CD4-positive, alpha-beta T cell treated with Interleukin-10 for 1 hour (primary cell): ENCODE results near the gene GALK2.
"Not testable (repeated sequence)": the region's sequence is repeated elsewhere in the genome, so short reads cannot be mapped to it uniquely, and the experiment has no call there.

ENCODE experiments used
- DNase-seq: peaks from one replicate; pipeline ENCODE4 v3.0.0-alpha.2; 2020

GALK2 gene

DNA sequence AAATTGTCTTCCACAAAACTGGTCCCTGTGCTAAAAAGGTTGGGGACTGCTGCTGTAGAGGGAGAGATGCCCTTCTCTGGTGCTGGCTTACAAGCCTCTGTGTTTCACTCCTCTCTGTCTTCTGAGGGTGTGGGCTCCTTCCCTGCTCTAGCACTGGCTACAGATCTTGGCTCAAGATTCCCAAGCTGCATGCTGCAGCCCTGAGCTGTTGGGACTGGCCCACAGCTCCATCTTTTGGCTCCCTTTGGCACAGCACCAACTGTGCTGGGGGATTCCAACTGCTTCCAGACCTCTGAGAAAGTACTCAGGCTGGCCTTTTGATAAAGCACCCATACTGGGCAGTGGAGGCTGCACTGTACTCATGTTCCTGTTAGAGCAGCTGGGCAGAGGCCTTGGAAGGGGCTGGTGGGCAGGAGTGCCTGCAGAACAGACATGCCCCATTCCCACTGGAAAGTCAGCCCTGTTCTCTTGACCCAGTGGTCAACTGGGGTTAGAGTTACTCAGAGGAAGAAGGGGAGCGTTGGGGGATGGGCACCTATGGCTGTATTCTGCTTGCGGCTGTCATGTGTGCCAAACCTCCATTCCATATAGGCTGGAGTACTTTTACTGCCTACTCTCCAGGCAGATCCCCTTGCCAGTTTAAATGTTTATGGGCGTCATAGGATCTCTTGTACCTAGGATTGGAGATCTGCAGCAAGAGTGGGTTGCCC lies 55.7 kb downstream of the GALK2 start:
- no peak for DNase-seq

DNA sequence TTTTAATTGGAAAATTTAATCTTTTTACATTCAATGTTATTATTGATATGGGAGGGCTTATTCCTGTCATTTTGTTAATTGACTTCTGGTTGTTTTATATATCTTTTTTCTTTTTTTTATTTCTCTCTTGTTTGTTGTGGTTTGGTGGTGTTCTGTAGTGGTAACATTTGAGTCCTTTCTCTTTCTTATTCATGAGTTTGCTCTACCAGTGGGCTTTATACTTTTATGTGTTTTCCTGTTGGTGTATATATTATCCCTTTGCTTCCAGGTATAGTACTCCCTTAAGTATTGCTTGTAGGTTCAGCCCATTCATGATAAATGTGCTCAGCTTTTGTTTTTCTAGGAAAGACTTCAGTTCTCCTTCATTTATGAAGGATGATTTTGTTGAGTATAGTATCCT lies 57.6 kb downstream of the GALK2 start:
- no peak for DNase-seq

DNA sequence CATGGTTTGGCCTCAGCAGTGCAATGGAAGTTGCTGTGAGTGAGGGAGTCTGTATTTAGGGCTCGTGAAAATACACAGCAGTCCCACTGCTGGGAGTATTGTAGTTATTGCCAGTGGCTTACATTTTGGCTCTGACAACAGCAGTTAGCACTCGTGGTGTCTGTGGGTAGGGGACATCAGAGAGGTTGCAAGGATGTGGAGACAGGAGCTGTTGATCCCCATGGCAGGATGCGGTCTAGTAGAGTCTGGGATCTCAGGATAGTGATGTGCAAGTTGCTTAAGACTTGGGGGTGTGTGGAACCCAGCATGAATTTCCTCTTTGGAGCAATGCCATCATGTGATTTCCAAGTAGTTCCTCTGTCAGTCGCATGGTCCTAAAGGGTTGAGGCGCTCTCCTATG lies 59.9 kb downstream of the GALK2 start:
- no peak for DNase-seq

DNA sequence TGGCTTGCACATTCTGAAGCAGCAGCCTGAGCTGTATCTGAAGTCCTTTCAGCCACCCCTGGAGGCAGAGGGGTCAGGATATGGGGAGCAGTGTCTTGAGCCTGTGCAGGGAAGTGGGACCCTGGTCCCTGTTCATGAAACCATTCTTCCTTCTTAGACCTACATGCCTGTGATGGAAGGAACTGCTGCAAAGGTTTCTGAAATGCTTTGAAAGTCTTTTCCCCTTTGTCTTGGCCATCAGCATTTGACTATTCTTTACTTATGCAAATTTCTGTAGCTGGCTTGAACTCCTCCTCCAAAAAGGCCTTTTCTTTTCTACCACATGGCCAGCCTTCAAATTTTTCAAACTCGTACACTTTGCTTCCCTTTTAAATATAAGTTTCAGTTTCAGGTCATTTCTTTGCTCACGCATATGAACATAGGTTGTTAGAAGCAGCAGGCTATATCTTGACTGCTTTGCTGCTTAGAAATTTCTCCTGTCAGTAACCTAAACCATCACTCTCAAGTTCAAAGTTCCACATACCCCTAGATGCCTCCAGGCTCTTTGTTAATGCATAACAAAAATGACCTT lies 62.3 kb downstream of the GALK2 start:
- no peak for DNase-seq

DNA sequence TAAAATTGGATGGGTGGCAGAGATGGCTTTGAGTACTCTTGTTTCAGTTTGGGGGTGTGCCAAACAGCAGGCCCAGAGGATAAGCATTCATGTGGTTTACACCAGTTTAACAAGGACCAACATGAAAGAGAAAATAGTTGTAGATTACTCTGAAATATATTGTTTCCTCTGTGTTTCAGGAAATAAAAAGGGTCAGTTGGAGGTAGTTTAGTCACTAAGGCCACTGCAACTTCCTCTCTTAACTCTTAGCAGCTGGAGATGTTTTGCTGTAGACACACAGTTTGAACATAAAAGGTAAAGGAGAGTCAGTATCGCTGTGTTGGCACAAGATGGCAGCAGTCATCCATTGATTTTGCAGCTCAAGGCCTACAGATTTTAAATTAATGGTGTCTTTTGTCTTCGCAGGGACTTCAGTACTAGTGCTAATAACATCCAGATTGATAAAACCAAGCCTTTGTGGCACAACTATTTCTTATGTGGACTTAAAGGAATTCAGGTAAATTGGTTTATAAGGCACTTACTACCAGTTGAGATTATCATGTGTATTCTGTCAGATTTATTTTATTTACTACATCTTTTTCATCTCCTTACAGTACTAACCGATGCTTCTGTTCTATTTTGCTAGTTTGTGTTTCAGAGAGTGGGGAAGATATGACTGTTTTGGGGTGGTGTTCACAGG lies 65.5 kb downstream of the GALK2 start:
- DNase-seq, result peak; percentile 64

DNA sequence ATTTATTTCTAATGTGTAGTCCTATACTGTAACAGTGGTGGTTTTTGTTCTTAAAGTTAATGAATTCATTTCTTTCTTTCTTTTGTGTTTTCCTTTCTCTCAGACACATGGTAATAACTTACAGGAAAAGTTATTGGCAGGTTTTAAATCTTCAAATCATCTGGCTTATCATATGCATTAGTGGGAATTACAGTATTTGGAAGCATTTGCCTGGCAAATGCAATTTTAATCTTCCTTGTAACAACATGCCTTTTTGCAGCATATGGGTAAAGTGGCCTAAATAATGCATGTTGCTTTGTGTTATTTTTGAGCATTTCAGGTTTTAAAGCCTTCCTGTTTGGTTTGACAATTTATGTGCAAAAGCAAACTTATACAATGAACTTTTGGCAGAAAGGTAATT lies 66.8 kb downstream of the GALK2 start:
- no peak for DNase-seq

DNA sequence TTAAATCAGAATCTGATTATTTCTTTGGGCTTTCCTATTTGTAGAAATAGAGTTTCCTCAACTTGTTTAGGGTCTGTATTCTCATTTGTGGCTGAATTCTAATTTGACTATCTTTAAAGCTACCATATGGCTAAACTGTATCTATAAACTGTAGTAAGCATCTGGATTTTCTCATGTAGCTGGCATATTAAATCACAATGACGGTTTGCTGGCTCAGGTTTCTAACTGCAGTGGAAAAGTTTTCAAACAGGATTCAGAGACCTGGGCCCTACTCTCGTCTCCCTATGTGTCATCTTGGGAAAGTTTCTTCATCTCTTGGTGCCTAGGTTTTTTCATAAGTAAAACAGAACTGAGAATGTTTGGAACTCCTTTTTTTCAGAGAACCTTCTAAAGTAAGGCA lies 68.3 kb downstream of the GALK2 start:
- no peak for DNase-seq

DNA sequence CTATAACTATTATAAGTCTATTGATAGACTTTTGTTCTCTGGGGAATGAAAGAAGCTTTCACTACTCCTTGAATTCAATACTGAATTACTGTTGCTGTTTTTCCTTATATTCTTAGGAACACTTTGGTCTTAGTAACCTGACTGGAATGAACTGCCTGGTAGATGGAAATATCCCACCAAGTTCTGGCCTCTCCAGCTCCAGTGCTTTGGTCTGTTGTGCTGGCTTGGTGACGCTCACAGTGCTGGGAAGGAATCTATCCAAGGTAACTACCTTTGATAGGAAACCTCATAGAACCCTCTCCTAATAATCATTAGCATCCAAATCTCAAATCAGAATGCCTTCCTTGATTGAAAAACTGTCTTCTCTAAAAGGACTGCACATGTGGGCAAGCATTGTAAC lies 69.1 kb downstream of the GALK2 start:
- DNase-seq, result no peak

DNA sequence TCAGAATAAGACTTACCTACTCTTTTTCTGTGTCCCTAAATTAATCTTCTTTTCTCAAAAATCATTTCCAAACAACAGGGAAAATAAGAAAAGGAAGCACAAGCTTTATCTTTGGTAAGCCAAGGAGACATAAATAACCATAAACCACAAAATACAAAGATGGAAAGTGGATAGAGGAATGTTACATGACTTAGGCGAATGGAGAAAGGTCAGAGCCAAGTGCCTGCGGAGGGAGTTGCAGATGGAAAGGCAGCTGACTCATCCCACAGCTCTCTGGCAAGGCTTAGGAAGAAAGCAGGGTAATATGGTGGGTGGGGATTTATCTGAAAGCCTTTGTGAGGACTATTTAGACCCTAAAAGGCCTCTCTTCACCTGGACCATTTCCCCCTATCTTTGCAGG lies 72.8 kb downstream of the GALK2 start:
- DNase-seq, result no peak

DNA sequence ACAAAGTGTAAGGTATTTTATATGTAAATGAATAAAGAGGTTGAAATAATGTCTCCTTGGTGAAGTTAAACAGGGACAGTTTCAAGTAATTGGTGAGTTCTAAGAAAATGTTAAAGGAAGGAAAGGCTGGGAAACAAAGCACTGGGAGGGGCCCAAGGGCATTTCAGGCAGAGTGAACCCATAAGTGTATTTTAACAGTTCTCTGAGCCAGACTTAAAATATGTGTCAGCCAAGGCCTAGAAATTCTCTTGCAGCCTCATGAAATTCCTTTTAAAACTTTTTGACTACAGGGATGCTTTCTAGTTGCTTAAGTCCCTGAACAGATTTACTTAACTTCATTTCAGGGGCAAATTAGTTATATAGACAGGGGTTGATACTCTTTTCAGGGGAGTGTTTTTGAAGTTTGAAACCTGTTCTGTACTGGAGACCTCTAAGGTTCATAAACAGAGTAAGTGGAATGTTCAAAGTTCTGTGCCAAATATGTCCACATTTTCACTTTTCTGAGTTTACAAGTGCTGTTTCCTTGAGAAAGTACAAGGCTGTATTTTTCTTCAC lies 77.6 kb downstream of the GALK2 start:
- DNase-seq, result no peak

DNA sequence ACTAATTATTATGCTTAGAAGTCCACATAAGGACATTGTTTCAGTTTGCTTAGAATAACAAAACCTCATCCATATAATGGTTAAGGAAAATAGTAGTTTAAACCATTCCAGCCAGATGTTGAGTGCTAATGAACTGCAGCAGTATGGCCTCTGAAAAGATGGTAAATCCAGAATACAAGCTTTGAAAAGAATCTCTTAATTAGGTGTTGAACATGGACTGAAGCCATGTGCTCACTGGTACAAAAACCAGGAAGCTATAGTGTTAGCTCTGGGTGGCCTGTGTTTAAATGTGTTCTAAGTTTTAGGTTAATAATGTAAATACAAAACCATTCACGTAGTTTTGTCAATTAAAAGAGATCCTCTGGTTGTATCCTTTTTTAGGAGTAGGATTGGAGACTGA lies 78.2 kb downstream of the GALK2 start:
- no peak for DNase-seq

DNA sequence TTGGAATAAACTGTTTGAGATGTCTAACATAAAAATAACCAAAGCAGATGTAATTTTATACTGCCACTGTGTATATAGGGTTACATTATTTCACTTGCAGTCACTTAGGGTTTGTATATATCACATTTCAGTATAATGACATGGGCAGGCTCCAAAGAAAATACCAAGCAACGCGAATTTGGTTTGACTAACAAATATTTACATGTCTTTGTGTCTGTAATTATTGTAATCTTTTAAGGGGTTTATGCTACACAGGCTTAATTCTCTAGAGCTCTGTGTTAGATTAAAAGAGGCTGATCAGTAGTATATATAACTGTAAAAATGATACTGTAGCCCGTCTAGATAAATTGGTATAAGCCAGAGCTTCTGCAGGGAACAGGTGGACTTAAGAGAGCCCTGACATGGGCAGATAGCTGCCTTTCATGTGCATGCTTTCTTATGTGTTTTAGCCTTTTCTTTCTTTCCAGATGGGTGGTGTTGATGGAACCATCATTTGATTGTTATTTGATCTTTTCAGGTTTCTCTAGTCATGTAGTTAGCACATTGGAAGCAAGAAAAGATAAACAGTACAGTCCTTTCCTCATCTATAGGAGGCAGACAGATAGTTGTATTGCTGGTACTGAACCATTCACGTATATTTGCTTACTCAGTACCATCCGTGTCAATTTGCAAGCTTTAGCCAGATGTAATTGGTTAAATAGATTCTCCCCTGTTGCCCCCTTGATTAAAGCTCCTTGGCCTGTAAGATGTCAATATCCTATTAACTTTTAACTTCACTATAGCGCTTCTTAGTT lies 86.1 kb downstream of the GALK2 start:
- DNase-seq, result no peak

DNA sequence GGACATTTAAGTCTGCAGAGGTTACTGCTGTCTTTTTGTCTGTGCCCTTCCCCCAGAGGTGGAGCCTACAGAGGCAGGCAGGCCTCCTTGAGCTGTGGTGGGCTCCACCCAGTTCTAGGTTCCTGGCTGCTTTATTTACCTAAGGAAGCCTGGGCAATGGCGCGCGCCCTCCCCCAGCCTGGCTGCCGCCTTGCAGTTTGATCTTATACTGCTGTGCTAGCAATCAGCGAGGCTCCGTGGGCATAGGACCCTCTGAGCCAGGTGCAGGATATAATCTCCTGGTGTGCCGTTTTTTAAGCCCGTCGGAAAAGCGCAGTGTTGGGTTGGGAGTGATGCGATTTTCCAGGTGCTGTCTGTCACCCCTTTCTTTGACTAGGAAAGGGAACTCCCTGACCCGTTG lies 95.1 kb downstream of the GALK2 start:
- not testable (repeated sequence) for DNase-seq

DNA sequence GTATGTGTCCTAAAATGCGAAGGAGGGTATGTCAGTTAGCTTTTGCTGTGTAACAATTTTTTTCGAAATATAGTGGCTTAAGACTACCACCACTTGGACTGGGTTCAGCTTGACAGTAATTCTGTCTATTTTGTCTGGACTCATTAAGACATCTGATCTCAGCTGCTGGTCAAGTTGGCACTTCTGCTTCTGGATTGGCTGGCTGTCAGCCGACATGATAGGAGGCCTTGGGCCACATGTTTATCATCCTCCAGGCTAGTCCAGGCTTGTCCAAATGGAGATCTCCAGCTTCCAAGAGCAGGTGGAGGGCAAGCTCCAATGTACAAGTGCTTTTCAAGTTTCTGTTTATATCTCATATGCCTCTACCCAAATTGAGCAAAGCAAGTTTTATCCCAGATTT lies 95.9 kb downstream of the GALK2 start:
- DNase-seq, result no peak

DNA sequence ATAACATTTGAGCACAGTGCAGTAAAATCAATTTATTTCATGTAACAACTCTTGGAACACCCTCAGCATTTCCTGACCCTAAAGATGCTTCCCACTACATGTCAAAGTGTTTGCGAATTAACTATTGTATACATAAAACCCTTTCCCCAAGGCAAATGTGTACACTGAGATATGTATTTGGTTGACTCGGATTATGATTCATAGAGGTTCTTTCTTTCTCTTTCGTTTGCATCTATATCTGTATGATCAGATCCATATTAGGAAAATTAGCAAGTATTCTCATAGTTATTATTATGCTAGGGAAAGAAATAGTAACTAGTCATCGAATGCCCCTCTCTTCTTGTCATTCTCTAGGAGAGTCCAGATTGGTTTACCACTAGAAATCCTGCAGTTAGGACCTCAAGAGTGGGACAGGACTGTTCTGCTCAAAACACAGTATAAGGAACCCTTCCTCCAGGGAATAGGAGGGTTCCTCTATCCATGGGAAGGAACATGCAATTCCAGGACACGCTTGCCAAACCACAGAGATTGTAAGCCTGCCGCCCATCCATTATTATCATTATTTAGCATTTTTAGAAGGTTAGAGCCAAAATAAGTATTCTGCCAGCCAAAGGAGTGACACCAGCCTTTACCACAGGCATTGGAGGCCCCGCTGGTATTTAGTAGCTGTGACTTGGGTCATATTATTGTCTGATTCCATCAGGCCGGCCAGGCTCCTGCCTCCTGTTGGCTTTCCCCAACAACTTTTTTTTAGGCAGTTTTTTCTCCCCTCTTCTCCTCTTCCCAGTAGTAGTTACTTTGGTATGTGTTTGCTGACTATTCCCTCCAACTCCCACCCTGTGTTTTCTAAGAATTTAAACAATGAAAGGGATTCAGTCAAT lies 100.7 kb downstream of the GALK2 start:
- no peak for DNase-seq

DNA sequence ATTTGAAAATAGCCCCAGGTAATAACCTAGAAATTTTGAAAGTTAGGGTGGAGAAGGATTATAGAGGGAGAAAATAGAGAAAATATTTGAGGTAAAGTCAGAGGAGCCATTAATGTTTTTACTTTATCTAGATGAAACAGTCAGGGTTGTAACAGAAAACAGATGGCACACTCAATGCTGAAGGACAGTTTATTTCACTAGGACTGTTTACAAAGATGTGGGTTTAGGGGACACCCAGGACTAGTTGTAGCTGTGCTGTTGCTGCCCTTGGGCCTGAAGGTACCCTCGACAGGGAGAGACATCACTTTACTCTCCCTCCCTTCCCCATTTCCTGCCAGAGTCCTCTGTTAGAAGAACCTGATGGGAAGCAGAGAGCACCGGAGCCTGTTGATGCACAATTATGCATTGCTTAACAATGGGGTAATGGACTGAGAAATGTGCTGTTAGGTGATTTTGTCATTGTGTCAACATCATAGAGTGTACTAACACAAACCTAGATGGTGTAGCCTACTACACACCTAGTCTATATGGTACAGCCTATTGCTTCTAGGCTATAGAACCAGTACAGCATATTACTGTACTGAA lies 103.8 kb downstream of the GALK2 start:
- no peak for DNase-seq

DNA sequence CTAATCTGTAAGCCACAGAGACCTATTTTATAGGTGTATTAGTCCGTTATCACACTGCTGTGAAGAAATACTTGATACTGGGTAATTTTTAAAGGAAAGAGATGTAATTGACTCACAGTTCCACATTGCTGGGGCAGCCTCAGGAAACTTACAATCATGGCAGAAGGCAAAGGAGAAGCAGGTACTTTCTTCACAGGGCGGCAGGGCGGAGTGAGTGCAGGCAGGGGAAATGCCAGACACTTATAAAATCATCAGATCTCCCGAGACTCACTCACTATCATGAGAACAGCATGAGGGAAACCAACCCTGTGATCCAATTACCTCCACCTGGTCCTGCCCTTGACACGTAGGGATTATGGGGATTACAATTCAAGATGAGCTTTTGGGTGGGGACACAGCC lies 108.7 kb downstream of the GALK2 start:
- no peak for DNase-seq

DNA sequence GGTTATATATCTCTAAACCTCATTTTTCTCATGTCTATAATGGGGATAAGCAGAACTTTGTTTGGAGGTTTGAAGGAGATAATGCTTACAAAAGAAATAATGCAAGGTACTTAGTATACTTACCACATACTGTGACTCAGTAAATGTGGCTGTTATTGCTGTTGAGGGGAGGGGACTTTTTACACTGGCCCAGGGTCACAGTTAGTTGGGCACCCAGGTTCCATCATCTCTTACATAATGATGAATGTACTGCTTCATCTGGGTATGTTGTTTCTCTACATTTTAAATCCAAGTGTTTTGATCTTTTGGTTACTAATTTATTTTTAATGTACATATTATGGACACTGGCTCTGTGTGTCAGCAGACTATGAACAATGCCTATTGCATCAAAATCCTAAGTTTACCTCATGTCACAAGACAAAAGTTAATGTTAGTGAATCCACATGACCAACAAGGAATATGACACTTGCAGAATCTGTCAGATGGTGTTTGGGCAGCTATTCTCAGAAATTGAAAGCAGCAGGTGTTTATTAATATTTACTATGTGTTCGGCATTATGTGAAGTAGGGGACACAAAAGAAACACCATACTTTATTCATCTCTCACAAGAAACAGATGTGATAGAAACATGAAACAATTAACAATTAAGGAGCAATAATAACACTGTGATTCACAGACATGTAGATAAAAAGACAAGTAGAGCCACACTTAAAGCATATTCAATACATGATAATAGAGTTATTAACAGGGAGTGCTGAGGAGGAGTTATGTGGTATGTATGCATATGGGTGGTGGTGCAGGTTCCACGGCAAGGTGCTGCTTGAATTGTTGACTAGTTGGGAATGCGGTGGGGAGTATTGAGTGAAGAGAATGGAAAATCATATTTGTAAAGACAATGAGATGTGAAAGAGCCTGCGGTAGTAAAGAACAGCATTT lies 109.7 kb downstream of the GALK2 start:
- no peak for DNase-seq

DNA sequence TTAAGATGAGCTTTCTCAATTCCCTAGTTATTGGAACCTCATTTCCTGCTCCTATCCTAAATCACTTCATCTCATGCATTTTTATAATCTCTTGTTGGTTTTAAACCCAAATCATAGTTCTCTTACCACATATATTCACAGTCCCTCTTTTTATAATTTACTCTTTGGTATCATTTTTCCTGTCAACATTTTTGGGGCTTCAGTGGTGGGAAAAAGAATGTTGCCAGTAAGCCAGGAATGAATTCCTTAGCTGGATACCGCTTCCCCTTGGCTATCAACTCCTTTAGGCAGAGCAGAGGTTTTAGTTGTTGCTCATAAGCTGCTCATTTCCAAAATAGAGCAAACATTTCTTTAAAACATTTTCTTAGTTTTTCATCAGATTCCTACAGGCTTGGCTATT lies 112.3 kb downstream of the GALK2 start:
- DNase-seq, result no peak

DNA sequence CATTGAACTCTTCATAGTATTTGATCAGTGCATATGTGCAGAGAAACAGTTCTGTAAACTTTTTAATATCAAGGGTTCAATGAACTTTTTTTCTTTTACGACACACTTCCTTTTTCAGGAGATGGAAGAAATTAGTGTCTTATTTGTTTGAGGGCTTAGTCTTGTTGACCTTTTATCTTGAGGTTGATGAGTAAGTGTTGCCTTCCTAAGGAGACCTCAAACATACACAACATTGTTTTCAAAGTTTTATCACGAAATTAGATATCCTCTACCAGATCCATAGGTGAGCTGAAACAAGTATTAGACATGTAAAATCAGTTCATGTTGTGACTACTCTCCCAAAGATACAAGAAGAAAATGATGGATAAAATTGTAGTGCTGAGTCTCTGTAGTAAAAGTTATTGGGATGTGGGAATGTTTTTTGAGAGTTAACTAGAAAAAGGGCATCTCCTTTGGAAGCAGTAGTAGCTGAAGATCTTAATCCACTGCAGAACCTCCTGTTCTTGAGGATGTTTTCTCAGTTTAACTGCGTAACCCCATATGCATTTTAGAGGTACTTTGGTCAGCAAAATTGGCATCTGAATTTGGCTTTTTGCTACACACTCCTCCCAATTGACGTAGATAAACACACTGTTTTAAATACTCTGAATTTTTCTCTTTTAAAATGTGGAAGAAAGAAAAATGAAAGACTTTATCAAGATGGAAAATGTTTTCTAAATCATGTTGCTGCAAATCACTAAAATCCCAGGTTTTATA lies 116.8 kb downstream of the GALK2 start:
- DNase-seq, result no peak
